ENCODE data around the gene PIP5K1B. TPM values are rescaled to one million over a fixed set of nuclear protein-coding genes. Genes with fewer than 3 reads are reported as not detected.

PIP5K1B gene
- total RNA-seq, 1 experiment from 2014 or later = not detected

DNA sequence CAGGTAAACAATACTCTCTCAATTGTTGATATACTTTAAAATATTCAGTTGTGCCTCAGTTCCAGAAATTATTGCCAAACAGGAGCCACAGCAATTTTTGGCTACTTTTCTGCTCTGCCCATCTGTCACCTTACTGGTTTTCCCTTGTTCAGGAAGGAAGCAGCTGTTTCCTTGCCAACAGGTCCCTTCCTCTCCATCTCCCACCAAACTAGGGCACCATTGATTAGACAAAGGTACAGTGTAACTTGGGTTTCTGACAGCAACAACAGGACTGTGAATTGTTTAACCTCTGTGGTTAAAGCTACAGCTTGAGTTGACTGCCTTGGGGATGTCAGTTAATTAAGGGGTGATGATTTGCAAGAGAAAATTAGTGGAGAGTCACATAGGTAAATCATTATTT, 76.9 kb downstream of the PIP5K1B start:
- H3K9me3 ChIP-seq (ENCODE audit: control insufficient read depth, insufficient read depth, low read depth, low read length) = no peaks in the 10 kb centered on the region
- no peaks in the 10 kb centered on the region for H3K27me3 ChIP-seq (ENCODE audit: control insufficient read depth, insufficient read depth, low read length)
- POLR2A ChIA-PET = no interaction called here
- ATAC-seq = no peak
- no peak overlapping the region for H3K4me3 ChIP-seq (ENCODE audit: low read depth in 2 of 2, low read length in 2 of 2)
- CTCF ChIA-PET = no interaction called here
- intact Hi-C loops (cut with micrococcal nuclease; ENCODE audit: unreplicated experiment) = no loop called here
- no peak overlapping the region for H3K27ac ChIP-seq (ENCODE audit: low read length)
- H3K4me1 ChIP-seq (ENCODE audit: control insufficient read depth, insufficient read depth, low read length) = no peaks in the 10 kb centered on the region; the same call in none of the 2 replicates
- in situ Hi-C loops (cut with HindIII; ENCODE audit: low pct_unique_long_range_greater_than_20kb, low sequenced_read_pairs) = no loop called here
- no peak for DNase-seq (ENCODE audit: low read depth, low spot score)
- TF ChIP-seq, protein P1, sequence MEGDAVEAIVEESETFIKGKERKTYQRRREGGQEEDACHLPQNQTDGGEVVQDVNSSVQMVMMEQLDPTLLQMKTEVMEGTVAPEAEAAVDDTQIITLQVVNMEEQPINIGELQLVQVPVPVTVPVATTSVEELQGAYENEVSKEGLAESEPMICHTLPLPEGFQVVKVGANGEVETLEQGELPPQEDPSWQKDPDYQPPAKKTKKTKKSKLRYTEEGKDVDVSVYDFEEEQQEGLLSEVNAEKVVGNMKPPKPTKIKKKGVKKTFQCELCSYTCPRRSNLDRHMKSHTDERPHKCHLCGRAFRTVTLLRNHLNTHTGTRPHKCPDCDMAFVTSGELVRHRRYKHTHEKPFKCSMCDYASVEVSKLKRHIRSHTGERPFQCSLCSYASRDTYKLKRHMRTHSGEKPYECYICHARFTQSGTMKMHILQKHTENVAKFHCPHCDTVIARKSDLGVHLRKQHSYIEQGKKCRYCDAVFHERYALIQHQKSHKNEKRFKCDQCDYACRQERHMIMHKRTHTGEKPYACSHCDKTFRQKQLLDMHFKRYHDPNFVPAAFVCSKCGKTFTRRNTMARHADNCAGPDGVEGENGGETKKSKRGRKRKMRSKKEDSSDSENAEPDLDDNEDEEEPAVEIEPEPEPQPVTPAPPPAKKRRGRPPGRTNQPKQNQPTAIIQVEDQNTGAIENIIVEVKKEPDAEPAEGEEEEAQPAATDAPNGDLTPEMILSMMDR (IDR thresholded peaks at IDR 0.05) = no peak
- no peak for TF ChIP-seq TCF7L2 (IDR thresholded peaks at IDR 0.05; ENCODE audit: low read depth, low read length)
- no peak for TF ChIP-seq SIN3A (IDR thresholded peaks at IDR 0.05; ENCODE audit: borderline replicate concordance, insufficient read depth, low read depth, low read length)
- no TSS peak for BruUV-seq (replicated peaks)
- no peaks in the 10 kb centered on the region; the same call in 1 of the 2 replicates for H3K36me3 ChIP-seq (ENCODE audit: control insufficient read depth, insufficient read depth, low read length)

DNA sequence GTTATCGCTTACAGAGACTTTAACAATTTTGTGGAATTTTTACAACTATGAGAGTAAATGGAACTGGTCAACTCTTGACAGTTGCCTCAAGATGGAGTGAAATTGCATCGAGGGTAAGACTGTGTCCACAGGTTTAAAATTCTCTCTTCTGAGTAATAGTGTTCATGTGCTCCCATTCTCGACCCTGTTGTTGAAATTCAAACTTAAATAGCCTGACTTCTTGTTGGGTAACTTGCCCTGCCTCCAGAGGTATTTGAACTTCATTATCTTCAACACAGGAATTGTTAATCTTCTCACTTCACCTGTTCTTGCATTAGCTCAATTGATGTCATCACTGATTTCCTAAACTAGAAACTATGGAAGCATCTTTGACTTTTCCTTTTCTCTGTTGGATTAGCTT, 77.5 kb downstream of the PIP5K1B start:
- CTCF ChIA-PET = no interaction called here

DNA sequence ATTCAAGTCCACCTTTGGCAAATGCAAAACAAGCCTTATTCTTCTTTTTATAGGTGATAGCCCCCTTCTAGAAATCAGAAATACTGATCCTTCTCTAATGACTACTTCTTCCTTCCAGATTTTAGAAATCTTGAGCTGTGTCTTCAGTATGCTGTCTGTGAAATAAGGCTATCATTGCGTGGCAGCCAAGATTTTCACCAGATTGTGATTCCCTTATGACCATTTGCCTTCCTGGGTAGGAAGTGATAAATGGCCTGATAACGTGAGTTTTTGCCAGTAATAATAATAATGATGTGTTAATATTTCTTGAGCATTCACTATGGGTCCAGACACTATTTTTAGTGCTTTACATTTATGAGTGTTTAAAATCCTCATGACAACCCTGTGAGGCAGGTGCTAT, 80.9 kb downstream of the PIP5K1B start:
- ChIA-PET CTCF (no interaction called here), POLR2A (no interaction called here)
- Histone ChIP-seq H3K27me3 (ENCODE audit: control insufficient read depth, insufficient read depth, low read length) (no peaks in the 10 kb centered on the region), H3K36me3 (ENCODE audit: control insufficient read depth, insufficient read depth, low read length) (no peaks in the 10 kb centered on the region), H3K4me1 (ENCODE audit: control insufficient read depth, insufficient read depth, low read length) (no peaks in the 10 kb centered on the region; the same call in 1 of the 2 replicates), H3K27ac (ENCODE audit: low read length) (no peak overlapping the region), H3K4me3 (ENCODE audit: low read depth in 2 of 2, low read length in 2 of 2) (no peak overlapping the region), H3K9me3 (ENCODE audit: control insufficient read depth, insufficient read depth, low read depth, low read length) (no peaks in the 10 kb centered on the region)
- ATAC-seq = no peak
- in situ Hi-C loops (cut with HindIII; ENCODE audit: low pct_unique_long_range_greater_than_20kb, low sequenced_read_pairs) (no loop called here), intact Hi-C loops (cut with micrococcal nuclease; ENCODE audit: unreplicated experiment) (no loop called here)
- no peak for DNase-seq (ENCODE audit: low read depth, low spot score)
- BruUV-seq (replicated peaks) = no TSS peak
- no peak for TF ChIP-seq TCF7L2 (IDR thresholded peaks at IDR 0.05; ENCODE audit: low read depth, low read length)
- TF ChIP-seq POLR2AphosphoS5 (IDR thresholded peaks at IDR 0.05; ENCODE audit: low read depth, low read length) = no peak
- TF ChIP-seq SIN3A (IDR thresholded peaks at IDR 0.05; ENCODE audit: borderline replicate concordance, insufficient read depth, low read depth, low read length) = no peak
- TF ChIP-seq, protein P2, sequence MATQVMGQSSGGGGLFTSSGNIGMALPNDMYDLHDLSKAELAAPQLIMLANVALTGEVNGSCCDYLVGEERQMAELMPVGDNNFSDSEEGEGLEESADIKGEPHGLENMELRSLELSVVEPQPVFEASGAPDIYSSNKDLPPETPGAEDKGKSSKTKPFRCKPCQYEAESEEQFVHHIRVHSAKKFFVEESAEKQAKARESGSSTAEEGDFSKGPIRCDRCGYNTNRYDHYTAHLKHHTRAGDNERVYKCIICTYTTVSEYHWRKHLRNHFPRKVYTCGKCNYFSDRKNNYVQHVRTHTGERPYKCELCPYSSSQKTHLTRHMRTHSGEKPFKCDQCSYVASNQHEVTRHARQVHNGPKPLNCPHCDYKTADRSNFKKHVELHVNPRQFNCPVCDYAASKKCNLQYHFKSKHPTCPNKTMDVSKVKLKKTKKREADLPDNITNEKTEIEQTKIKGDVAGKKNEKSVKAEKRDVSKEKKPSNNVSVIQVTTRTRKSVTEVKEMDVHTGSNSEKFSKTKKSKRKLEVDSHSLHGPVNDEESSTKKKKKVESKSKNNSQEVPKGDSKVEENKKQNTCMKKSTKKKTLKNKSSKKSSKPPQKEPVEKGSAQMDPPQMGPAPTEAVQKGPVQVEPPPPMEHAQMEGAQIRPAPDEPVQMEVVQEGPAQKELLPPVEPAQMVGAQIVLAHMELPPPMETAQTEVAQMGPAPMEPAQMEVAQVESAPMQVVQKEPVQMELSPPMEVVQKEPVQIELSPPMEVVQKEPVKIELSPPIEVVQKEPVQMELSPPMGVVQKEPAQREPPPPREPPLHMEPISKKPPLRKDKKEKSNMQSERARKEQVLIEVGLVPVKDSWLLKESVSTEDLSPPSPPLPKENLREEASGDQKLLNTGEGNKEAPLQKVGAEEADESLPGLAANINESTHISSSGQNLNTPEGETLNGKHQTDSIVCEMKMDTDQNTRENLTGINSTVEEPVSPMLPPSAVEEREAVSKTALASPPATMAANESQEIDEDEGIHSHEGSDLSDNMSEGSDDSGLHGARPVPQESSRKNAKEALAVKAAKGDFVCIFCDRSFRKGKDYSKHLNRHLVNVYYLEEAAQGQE (IDR thresholded peaks at IDR 0.05; ENCODE audit: insufficient read depth in 1 of 2, low read depth in 2 of 2, low read length in 1 of 2) = no peak
- TF ChIP-seq, protein P1 (IDR thresholded peaks at IDR 0.05) = no peak

More for the DNA sequence above, 77.5 kb downstream of the PIP5K1B start:
- DNase-seq (ENCODE audit: low read depth, low spot score) = no peak
- POLR2A ChIA-PET = no interaction called here
- no peaks in the 10 kb centered on the region; the same call in 1 of the 2 replicates for H3K36me3 ChIP-seq (ENCODE audit: control insufficient read depth, insufficient read depth, low read length)
- ATAC-seq = no peak
- no peak overlapping the region for H3K27ac ChIP-seq (ENCODE audit: low read length)
- TF ChIP-seq, protein P1 (IDR thresholded peaks at IDR 0.05) = no peak
- no peak for TF ChIP-seq SIN3A (IDR thresholded peaks at IDR 0.05; ENCODE audit: borderline replicate concordance, insufficient read depth, low read depth, low read length)
- no peak for TF ChIP-seq POLR2AphosphoS5 (IDR thresholded peaks at IDR 0.05; ENCODE audit: low read depth, low read length)
- no peak for TF ChIP-seq TCF7L2 (IDR thresholded peaks at IDR 0.05; ENCODE audit: low read depth, low read length)
- H3K4me1 ChIP-seq (ENCODE audit: control insufficient read depth, insufficient read depth, low read length) = no peaks in the 10 kb centered on the region; the same call in none of the 2 replicates
- no TSS peak for BruUV-seq (replicated peaks)
- no peaks in the 10 kb centered on the region for H3K27me3 ChIP-seq (ENCODE audit: control insufficient read depth, insufficient read depth, low read length)
- no peaks in the 10 kb centered on the region for H3K9me3 ChIP-seq (ENCODE audit: control insufficient read depth, insufficient read depth, low read depth, low read length)
- in situ Hi-C loops (cut with HindIII; ENCODE audit: low pct_unique_long_range_greater_than_20kb, low sequenced_read_pairs) (no loop called here), intact Hi-C loops (cut with micrococcal nuclease; ENCODE audit: unreplicated experiment) (no loop called here)
- no peak overlapping the region for H3K4me3 ChIP-seq (ENCODE audit: low read depth in 2 of 2, low read length in 2 of 2)
